Subcutaneous adipose tissue (tissue), 4 donors: ENCODE measurements around the gene HS2ST1. TPM values are rescaled to one million over a fixed set of nuclear protein-coding genes. Genes with fewer than 3 reads are reported as not detected.

Experiments used
- CTCF ChIP-seq: fragments of 450-650 bp; IDR thresholded peaks from one replicate; pipeline ENCODE4 v1.5.1; 2016; ENCODE audit warnings: low read depth, mild to moderate bottlenecking, control low read depth, antibody characterized with exemption, moderate library complexity
- total RNA-seq, 4 donors: library from RNA; depleted of rRNA; stranded (reverse); fragments of >200 nt; gene quantifications; one replicate each; pipeline ENCODE4 v1.1.0, GENCODE V29; 2016

The HS2ST1 gene
- total RNA-seq, 4 donors from 2014 or later = 10.2 to 25.5 (median 15.7) TPM

DNA sequence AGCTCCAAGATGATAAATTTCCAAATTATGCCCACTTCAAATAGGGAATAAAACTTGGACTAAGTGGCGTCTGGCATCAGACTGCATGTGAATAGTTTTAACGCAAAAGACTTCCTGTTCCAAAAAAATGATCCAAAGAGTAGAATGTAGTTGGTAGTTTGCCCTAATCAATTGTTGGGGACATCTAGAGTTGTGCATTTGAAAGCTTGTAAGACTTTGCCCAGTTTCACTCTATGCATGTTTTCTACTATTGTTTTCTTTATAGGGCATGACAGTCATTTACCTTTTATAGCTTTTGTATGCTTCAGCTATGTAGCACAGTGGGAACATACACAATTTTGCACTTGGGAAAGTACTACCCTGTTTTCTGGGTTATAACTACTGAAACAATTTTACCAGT is 86.0 kb downstream of the HS2ST1 start:
- TF ChIP-seq CTCF = no peak

- TF ChIP-seq CTCF = no peak
These were observed 90.4 kb downstream of the HS2ST1 start for GRCh38 chr1:87004857-87005256.

- no peak for TF ChIP-seq CTCF
These were observed 92.9 kb downstream of the HS2ST1 start for GRCh38 chr1:87007323-87007722.

- TF ChIP-seq CTCF = no peak
These were observed 103.7 kb downstream of the HS2ST1 start for GRCh38 chr1:87017998-87018672.

- no peak for TF ChIP-seq CTCF
These were observed 108.9 kb downstream of the HS2ST1 start for GRCh38 chr1:87023326-87023725.

DNA sequence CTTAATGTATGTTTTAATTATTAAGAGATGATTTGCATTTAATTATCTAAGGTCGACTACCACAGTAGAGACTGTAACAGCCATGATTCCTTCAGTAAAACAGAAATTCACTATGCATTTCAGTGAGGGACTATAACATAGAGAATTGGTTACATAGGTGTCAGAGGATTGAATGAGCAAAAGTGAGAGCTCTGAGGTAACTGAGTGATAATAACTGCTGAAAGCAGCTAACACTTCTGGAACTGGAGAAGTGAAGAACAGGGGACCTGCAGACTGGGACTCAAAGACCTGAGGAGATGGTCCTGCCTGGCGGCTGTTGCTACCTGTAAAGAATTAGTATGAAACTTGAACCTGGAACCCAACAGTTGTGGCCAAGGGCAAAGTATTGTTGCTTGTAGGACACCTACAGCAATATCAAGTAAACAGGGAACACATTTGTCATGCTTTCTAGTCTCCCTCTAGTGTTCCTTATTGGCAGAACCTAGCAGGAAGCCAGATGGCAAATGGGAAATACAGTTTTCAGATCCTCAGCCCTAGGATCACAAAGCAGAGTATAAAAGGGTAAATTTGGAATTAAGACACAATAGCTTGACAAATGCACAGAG is 110.6 kb downstream of the HS2ST1 start:
- no peak for TF ChIP-seq CTCF

DNA sequence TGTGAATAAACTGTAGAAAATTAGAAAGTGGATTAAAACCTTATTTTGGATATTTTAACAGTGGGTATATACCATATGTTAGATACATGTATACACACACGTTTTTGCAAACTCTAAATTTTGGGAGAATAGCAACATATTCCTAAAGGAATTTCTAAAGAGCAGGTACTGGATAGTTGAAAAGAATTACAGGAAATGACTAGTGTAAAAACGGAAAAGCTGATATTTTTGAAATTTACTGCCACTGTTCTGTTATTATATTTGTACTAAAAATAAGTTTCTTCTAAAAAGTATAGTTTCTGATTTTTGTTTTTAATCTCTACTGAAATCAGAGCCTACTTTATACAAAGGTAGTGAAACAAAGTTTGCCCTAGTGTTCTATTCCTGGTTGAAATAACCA is 114.1 kb downstream of the HS2ST1 start:
- no peak for TF ChIP-seq CTCF
